ENCODE results near the gene SMOC1.

The SMOC1 gene

GRCh38 chr14:69953266-69953915, 74.2 kb downstream of the SMOC1 start:
- no peak for DNase-seq (ENCODE audit: low spot score)

GRCh38 chr14:69955855-69956845, 76.9 kb downstream of the SMOC1 start:
- no peak for DNase-seq (ENCODE audit: low spot score)
- no peak for TF ChIP-seq CTCF (IDR thresholded peaks at IDR 0.05; ENCODE audit: extremely low read depth, missing control alignments)

More at GRCh38 chr14:69953266-69953915, 74.2 kb downstream of the SMOC1 start:
- TF ChIP-seq CTCF (IDR thresholded peaks at IDR 0.05; ENCODE audit: extremely low read depth, missing control alignments): no peak

- no peak for DNase-seq (ENCODE audit: low spot score)
- no peak for TF ChIP-seq CTCF (IDR thresholded peaks at IDR 0.05; ENCODE audit: extremely low read depth, missing control alignments)
These were observed 77.8 kb downstream of the SMOC1 start for GRCh38 chr14:69956970-69957369.

GRCh38 chr14:69957986-69958385, 78.8 kb downstream of the SMOC1 start:
- DNase-seq (ENCODE audit: low spot score): no peak
- TF ChIP-seq CTCF (IDR thresholded peaks at IDR 0.05; ENCODE audit: extremely low read depth, missing control alignments): no peak

- DNase-seq (ENCODE audit: low spot score): no peak
- no peak for TF ChIP-seq CTCF (IDR thresholded peaks at IDR 0.05; ENCODE audit: extremely low read depth, missing control alignments)
These were observed 79.9 kb downstream of the SMOC1 start for GRCh38 chr14:69959136-69959535.

GRCh38 chr14:69960296-69960695, 81.1 kb downstream of the SMOC1 start:
- no peak for TF ChIP-seq CTCF (IDR thresholded peaks at IDR 0.05; ENCODE audit: extremely low read depth, missing control alignments)
- no peak for DNase-seq (ENCODE audit: low spot score)

GRCh38 chr14:69963966-69964365, 84.8 kb downstream of the SMOC1 start:
- no peak for TF ChIP-seq CTCF (IDR thresholded peaks at IDR 0.05; ENCODE audit: extremely low read depth, missing control alignments)
- no peak for DNase-seq (ENCODE audit: low spot score)

All from GM20000 (cell line).